ENCODE data around the gene PDE10A. TPM values are rescaled to one million over a fixed set of nuclear protein-coding genes. Genes with fewer than 3 reads are reported as not detected.

PDE10A gene
- total RNA-seq, 1 experiment from 2014 or later: 0.31 TPM

- Histone ChIP-seq H3T11ph (ENCODE audit: low read length) (no peak overlapping the region), H3K79me1 (ENCODE audit: insufficient read depth, low read depth, low read length, poor library complexity, severe bottlenecking) (no peaks in the 10 kb centered on the region), H3K56ac (ENCODE audit: insufficient read length, low read depth, low read length) (no peak overlapping the region), H3K4me2 (ENCODE audit: insufficient read depth, insufficient read length, low read length) (no peak overlapping the region), H3K9ac (ENCODE audit: extremely low read depth, insufficient read length, low read length) (no peak overlapping the region), H3K4ac (ENCODE audit: low read depth, low read length) (no peak overlapping the region), H2AFZ (ENCODE audit: low read length) (no peak overlapping the region), H4K8ac (replicated peaks; ENCODE audit: insufficient read length, low read depth, low read length) (no peak overlapping the region), H3K14ac (ENCODE audit: insufficient read depth, low read length) (no peak overlapping the region), H3K79me2 (ENCODE audit: insufficient read depth, low read length) (no peaks in the 10 kb centered on the region), H2AK5ac (ENCODE audit: insufficient read length, low read length) (no peak overlapping the region), H4K5ac (ENCODE audit: insufficient read length, low read depth, low read length) (no peak overlapping the region), H2BK5ac (ENCODE audit: insufficient read length, low read length) (no peak overlapping the region), H2BK12ac (ENCODE audit: insufficient read length, low read depth, low read length) (no peak overlapping the region), H2BK120ac (ENCODE audit: low read depth, low read length, poor library complexity, severe bottlenecking) (no peak overlapping the region), H3K18ac (ENCODE audit: insufficient read length, low read depth, low read length) (no peak overlapping the region), H3K9me3 (ENCODE audit: control insufficient read depth, low read depth, low read length) (no peaks in the 10 kb centered on the region), H2BK15ac (ENCODE audit: low read depth, low read length) (no peak overlapping the region), H4K91ac (ENCODE audit: insufficient read length, low read depth, low read length) (no peak overlapping the region), H3K4me1 (ENCODE audit: insufficient read depth, low read length) (0 out of 2 replicates have a peak, but pooled peaks cover 1% of the 10 kb centered on the region), H3K23me2 (ENCODE audit: insufficient read length, low read depth, low read length, poor library complexity, severe bottlenecking) (no peaks in the 10 kb centered on the region), H3K23ac (ENCODE audit: insufficient read length, low read depth, low read length) (no peak overlapping the region), H4K20me1 (ENCODE audit: control insufficient read depth, insufficient read depth, insufficient read length) (no peaks in the 10 kb centered on the region), H3K27ac (ENCODE audit: insufficient read length, low read depth, low read length) (no peak overlapping the region), H3K27me3 (ENCODE audit: insufficient read depth, low read length) (no peaks in the 10 kb centered on the region), H2BK20ac (ENCODE audit: low read depth, low read length, poor library complexity, severe bottlenecking) (no peak overlapping the region)
- TF ChIP-seq, protein P1, sequence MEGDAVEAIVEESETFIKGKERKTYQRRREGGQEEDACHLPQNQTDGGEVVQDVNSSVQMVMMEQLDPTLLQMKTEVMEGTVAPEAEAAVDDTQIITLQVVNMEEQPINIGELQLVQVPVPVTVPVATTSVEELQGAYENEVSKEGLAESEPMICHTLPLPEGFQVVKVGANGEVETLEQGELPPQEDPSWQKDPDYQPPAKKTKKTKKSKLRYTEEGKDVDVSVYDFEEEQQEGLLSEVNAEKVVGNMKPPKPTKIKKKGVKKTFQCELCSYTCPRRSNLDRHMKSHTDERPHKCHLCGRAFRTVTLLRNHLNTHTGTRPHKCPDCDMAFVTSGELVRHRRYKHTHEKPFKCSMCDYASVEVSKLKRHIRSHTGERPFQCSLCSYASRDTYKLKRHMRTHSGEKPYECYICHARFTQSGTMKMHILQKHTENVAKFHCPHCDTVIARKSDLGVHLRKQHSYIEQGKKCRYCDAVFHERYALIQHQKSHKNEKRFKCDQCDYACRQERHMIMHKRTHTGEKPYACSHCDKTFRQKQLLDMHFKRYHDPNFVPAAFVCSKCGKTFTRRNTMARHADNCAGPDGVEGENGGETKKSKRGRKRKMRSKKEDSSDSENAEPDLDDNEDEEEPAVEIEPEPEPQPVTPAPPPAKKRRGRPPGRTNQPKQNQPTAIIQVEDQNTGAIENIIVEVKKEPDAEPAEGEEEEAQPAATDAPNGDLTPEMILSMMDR (conservative IDR thresholded peaks at IDR 0.05): no peak
- Mint-ChIP-seq H3K36me3 (ENCODE audit: insufficient read depth in 1 of 3, low read depth in 3 of 3) (no peaks in the 10 kb centered on the region), H3K27me3 (ENCODE audit: low read depth) (no peaks in the 10 kb centered on the region), H3K9me3 (no peaks in the 10 kb centered on the region), H3K4me3 (no peak overlapping the region), H3K4me1 (no peaks in the 10 kb centered on the region), H3K27ac (no peak overlapping the region)
- no peak for DNase-seq
- WGBS (ENCODE audit: extremely low coverage, insufficient read length, low lambda C conversion rate): no CpG with 5 or more reads among the region's 6 CpGs
These were observed 88.6 kb downstream of the PDE10A start for GRCh38 chr6:165574220-165575157.

All from H9 (cell line).